OCI-LY7 (cell line): ENCODE measurements around the gene MED25. TPM values are rescaled to one million over a fixed set of nuclear protein-coding genes. Genes with fewer than 3 reads are reported as not detected.

Source experiments
- BruUV-seq: library from RNA; stranded (reverse); fragments of 400-500 nt; replicated peaks from 2 replicates; lab custom pipeline; 2021; lab: Mats Ljungman, UMichigan
- CTCF ChIA-PET: fragments of 300-600 bp; sonication (Branson Sonifier 250); formaldehyde crosslinking; loops from one replicate; lab custom pipeline; 2022; ENCODE audit warnings: antibody characterized with exemption; ENCODE audit not compliant: unreplicated experiment; lab: Charles Lee
- POLR2A ChIA-PET: fragments of 300-600 bp; sonication (Branson Sonifier 250); formaldehyde crosslinking; loops from one replicate; lab custom pipeline; 2022; ENCODE audit warnings: antibody characterized with exemption; lab: Charles Lee
- DNase-seq: peaks from one replicate; pipeline ENCODE4 v3.0.0-alpha.2; 2015; ENCODE audit warnings: low spot score
- H2AFZ ChIP-seq: fragments of 200-600 bp; sonication (generic), shearing (Covaris generic); 2 replicates; pipeline ENCODE4 v1.6.1; 2014; ENCODE audit warnings: mild to moderate bottlenecking, antibody characterized with exemption, low read length, moderate library complexity
- H3K27ac ChIP-seq: fragments of 200-600 bp; sonication (generic); 2 replicates; pipeline ENCODE4 v1.5.1; 2014; ENCODE audit warnings: mixed run types, low read depth, mild to moderate bottlenecking, moderate library complexity, low read length, inconsistent platforms; ENCODE audit not compliant: poor library complexity, severe bottlenecking
- H3K36me3 ChIP-seq: fragments of 200-600 bp; sonication (generic); 2 replicates; pipeline ENCODE4 v1.6.1; 2014; ENCODE audit warnings: mild to moderate bottlenecking, antibody characterized with exemption, low read length, moderate library complexity, mixed read lengths; ENCODE audit not compliant: insufficient read depth
- H3K4me1 ChIP-seq: fragments of 200-600 bp; sonication (generic); 2 replicates; pipeline ENCODE4 v1.5.1; 2014; ENCODE audit warnings: mild to moderate bottlenecking, low read length; ENCODE audit not compliant: insufficient read depth, poor library complexity, severe bottlenecking
- H3K4me2 ChIP-seq: fragments of 200-600 bp; sonication (generic); 2 replicates; pipeline ENCODE4 v1.6.1; 2014; ENCODE audit warnings: mild to moderate bottlenecking, low read length
- H3K4me3 ChIP-seq: fragments of 200-600 bp; sonication (generic); 2 replicates; pipeline ENCODE4 v1.5.1; 2014; ENCODE audit warnings: mild to moderate bottlenecking, low read depth, low read length; ENCODE audit not compliant: poor library complexity, severe bottlenecking
- H3K79me2 ChIP-seq: fragments of 200-600 bp; sonication (generic); 2 replicates; pipeline ENCODE4 v1.6.1; 2016; ENCODE audit warnings: low read depth, mild to moderate bottlenecking, low read length, moderate library complexity, mixed read lengths; ENCODE audit not compliant: insufficient read depth
- H3K9me2 ChIP-seq: fragments of 200-600 bp; sonication (generic); 2 replicates; pipeline ENCODE4 v1.6.1; 2016; ENCODE audit warnings: mild to moderate bottlenecking, low read length, mixed read lengths; ENCODE audit not compliant: insufficient read depth
- H3K9me3 ChIP-seq: fragments of 200-600 bp; sonication (generic); 2 replicates; pipeline ENCODE4 v1.6.1; 2014; ENCODE audit warnings: mild to moderate bottlenecking, mixed run types, low read length, mixed read lengths
- H4K20me1 ChIP-seq: fragments of 200-600 bp; sonication (generic); 2 replicates; pipeline ENCODE4 v1.6.1; 2014; ENCODE audit warnings: mild to moderate bottlenecking, antibody characterized with exemption, low read length, moderate library complexity, mixed read lengths; ENCODE audit not compliant: insufficient read depth
- CTCF ChIP-seq: fragments of 200-600 bp; sonication (generic); conservative IDR thresholded peaks from 2 replicates; pipeline ENCODE4 v1.5.1; 2014; ENCODE audit warnings: mild to moderate bottlenecking, antibody characterized with exemption, low read length, moderate library complexity, mixed read lengths
- EZH2phosphoT487 ChIP-seq: fragments of 200-600 bp; sonication (generic); IDR thresholded peaks from 2 replicates; pipeline ENCODE4 v1.6.1; 2018; ENCODE audit warnings: low read depth, borderline replicate concordance, mild to moderate bottlenecking, mixed run types, antibody characterized with exemption, low read length, moderate library complexity, mixed read lengths
- intact Hi-C: fragments of 100-400 bp; cut with micrococcal nuclease; formaldehyde crosslinking; loops from one replicate; pipeline ENCODE4 v1.10.0; 2022; ENCODE audit not compliant: unreplicated experiment
- total RNA-seq, 2 experiments: library from RNA; depleted of rRNA in 1 of 2; stranded (reverse); fragments of >200 nt in 1 of 2; shearing (Covaris generic) in 1 of 2; gene quantifications; 2 replicates each; pipeline ENCODE4 v1.2.3, GENCODE V29; 2014 to 2022

The MED25 gene
- total RNA-seq, 2 experiments from 2014 or later, result 85.1 to 111 TPM

GRCh38 chr19:49787746-49788145 is 30.3 kb upstream of the MED25 start:
- H3K4me2 ChIP-seq, result no peak overlapping the region
- H3K9me3 ChIP-seq, result no peaks in the 10 kb centered on the region
- no peak overlapping the region for H2AFZ ChIP-seq
- no peak for DNase-seq
- H3K4me3 ChIP-seq, result no peak overlapping the region
- ChIA-PET POLR2A (no interaction called here), CTCF (no interaction called here)
- peaks cover 80% of the 10 kb centered on the region for H3K36me3 ChIP-seq
- intact Hi-C loops, result no loop called here
- no TSS peak for BruUV-seq
- H3K4me1 ChIP-seq, result no peaks in the 10 kb centered on the region
- H3K9me2 ChIP-seq, result no peaks in the 10 kb centered on the region
- no peaks in the 10 kb centered on the region for H3K79me2 ChIP-seq
- TF ChIP-seq EZH2phosphoT487 (no peak), CTCF (no peak)
- H3K27ac ChIP-seq, result no peak overlapping the region
- H4K20me1 ChIP-seq, result no peaks in the 10 kb centered on the region

- TF ChIP-seq EZH2phosphoT487 (no peak), CTCF (no peak)
- intact Hi-C loops, result no loop called here
- no peaks in the 10 kb centered on the region for H3K9me2 ChIP-seq
- BruUV-seq, result no TSS peak
- H2AFZ ChIP-seq, result no peak overlapping the region
- POLR2A ChIA-PET, result no interaction called here
- peaks cover 78% of the 10 kb centered on the region for H3K36me3 ChIP-seq
- CTCF ChIA-PET, result no interaction called here
- H3K4me3 ChIP-seq, result no peak overlapping the region
- H3K4me1 ChIP-seq, result no peaks in the 10 kb centered on the region
- no peaks in the 10 kb centered on the region for H4K20me1 ChIP-seq
- H3K9me3 ChIP-seq, result no peaks in the 10 kb centered on the region
- H3K4me2 ChIP-seq, result no peak overlapping the region
- no peaks in the 10 kb centered on the region for H3K79me2 ChIP-seq
- H3K27ac ChIP-seq, result no peak overlapping the region
- no peak for DNase-seq
Measured at GRCh38 chr19:49788857-49789256, 29.2 kb upstream of the MED25 start.

GRCh38 chr19:49790866-49791265 is 27.2 kb upstream of the MED25 start:
- CTCF ChIA-PET, result no interaction called here

More at GRCh38 chr19:49790866-49791265, 27.2 kb upstream of the MED25 start:
- POLR2A ChIA-PET, result no interaction called here
- no peaks in the 10 kb centered on the region for H3K9me2 ChIP-seq
- intact Hi-C loops, result no loop called here
- H4K20me1 ChIP-seq, result no peaks in the 10 kb centered on the region
- TF ChIP-seq CTCF, result no peak
- TF ChIP-seq EZH2phosphoT487, result no peak
- H3K36me3 ChIP-seq, result peaks cover 76% of the 10 kb centered on the region
- no peaks in the 10 kb centered on the region for H3K79me2 ChIP-seq
- H3K27ac ChIP-seq, result no peak overlapping the region
- no peaks in the 10 kb centered on the region for H3K9me3 ChIP-seq
- no peak overlapping the region for H3K4me3 ChIP-seq
- H3K4me2 ChIP-seq, result no peak overlapping the region
- no TSS peak for BruUV-seq
- no peak overlapping the region for H2AFZ ChIP-seq
- no peaks in the 10 kb centered on the region for H3K4me1 ChIP-seq
- no peak for DNase-seq
